GM19023 (cell line): Measurements from ENCODE around the gene ZNF292.
"Not testable (repeated sequence)": the region's sequence is repeated elsewhere in the genome, so short reads cannot be mapped to it uniquely, and the experiment has no call there.

ENCODE experiments used
- ATAC-seq: cut with Tn5 transposase; IDR thresholded peaks from one replicate; pipeline ENCODE4 v1.9.1; 2021; ENCODE audit warnings: mild to moderate bottlenecking, moderate library complexity; ENCODE audit not compliant: unreplicated experiment

ZNF292 gene

GRCh38 chr6:87154993-87155841 lies at the start of gene ZNF292:
Gene ZNF292 (plus strand): TSS chr6:87155565. CDS start chr6:87155592, 27 bp downstream.
- ATAC-seq = peak; percentile 73

- ATAC-seq = no peak
These were observed 49.5 kb upstream of the ZNF292 start for GRCh38 chr6:87105823-87106222.

DNA sequence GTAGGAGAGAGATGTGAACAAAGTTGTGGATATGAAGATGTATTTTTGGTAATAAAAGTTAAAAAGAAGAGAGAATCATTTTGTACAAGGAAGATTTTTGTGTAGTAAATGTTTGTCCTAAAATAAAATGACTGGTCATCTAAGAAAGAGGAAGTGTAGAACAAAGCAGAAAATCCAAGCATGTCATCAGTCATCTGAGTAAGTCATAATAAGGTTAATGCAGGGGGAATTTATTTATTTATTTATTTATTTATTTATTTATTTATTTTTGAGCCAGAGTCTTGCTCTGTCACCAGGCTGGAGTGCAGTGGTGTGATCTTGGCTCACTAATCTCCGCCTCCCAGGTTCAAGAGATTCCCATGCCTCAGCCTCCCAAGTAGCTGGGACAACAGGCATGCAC lies 44.7 kb upstream of the ZNF292 start:
- no peak for ATAC-seq

DNA sequence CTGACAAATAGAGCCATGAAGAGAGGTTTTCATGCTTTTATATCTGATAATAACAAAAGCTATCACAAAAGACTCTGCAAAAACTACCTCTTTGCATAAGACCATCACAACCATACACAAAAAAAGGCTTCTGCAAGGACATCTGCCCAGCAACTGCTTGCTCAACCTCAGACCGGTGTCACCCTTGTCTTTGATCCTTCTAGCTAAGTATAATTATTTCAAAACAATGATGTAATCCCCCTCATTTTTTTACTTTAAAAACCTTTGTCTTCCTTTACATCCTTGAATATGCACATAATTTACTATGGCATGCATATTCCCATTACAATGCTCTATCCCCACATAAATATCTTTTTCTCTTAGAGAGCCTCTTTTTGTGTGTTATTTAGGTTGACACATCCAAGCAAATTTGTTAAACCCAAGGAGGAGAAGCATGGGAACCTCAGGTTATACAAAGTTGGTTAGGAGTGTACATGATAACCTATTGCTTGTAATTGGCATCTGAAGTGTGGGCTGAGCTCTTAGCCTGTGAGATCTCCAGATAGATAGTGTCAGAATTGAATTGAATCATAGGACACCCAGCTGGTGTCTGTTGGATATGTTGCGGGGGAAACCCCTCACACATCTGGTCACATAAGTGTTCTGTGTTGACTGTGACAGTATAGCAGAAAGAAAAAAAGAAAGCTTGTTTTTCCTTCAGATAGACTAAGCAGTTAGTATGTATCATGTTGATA lies 39.8 kb upstream of the ZNF292 start:
- ATAC-seq = peak; percentile 97

DNA sequence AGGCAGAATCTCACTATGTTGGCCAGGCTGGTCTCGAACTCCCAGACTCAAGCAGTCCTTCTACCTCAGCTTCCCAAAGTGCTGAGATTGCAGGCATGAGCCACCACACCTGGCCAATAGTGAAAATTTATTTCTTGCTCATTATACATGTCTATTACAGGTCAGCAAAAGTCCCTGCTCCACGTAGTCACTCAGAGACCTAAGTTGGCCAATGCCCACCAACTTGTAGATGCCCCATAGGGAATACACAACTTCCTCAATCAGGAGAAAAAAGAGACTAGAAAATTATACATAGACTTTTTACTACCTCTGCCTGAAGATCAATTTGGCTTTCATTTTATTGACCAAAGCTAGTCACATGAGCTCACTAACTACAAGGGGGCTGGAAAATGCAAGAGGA lies 38.4 kb upstream of the ZNF292 start:
- ATAC-seq = no peak

DNA sequence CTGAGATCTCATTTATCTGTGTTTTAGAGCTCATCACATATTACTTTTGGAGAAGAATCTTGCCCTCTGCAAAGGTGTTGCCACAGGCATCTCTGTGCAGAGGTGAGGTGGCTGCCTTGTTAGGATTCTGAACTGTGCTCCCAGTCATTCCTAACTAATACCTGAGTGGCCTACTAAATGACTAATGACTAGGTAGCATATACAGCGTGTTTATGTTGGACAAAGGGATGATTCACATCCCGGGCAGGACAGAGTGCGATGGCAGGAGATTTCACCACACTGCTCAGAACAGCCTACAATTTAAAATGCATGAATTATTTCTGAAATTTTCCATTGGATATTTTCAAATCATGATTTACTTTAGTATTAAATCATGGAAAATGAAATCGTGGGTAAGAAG lies 37.3 kb upstream of the ZNF292 start:
- no peak for ATAC-seq

DNA sequence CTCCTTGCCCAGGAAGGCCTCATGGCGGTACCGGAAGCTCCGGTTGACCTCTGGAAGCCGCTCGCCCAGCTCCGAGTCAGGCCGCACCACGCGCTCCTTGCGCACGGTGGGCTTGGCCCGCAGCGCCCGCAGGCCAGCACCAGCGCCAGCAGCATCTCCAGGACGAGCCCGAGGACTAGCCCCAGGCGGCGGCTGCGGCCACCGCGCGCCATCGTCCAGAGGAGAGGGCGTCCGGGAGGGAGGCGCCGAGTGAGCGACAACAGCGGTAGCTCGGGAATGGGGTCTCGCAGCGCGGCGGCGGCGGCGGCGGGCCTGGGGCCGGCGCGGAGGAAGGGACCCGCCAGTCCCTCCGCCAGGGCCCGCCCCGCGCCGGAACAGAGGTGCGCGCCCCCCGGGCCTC lies 32.9 kb upstream of the ZNF292 start:
- ATAC-seq = no peak

- ATAC-seq = no peak
These were observed 31.3 kb upstream of the ZNF292 start for GRCh38 chr6:87124074-87124473.

- ATAC-seq = no peak
These were observed 28.9 kb upstream of the ZNF292 start for GRCh38 chr6:87126501-87126900.

DNA sequence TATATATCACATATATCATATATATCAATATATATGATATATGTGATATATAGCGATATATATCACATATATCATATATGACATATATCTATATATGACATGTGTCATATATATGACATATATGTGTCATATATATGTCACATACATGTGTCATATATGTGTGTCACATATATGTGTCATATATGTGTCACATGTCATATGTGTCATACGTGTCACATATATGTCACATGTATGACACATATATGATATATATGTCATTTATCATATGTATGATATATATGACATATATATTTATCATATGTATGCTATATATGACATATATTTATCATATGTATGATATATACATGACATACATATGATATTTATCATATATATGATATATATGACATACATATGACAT lies 27.6 kb upstream of the ZNF292 start:
- no peak for ATAC-seq

GRCh38 chr6:87136963-87137362 lies 18.4 kb upstream of the ZNF292 start:
- no peak for ATAC-seq

DNA sequence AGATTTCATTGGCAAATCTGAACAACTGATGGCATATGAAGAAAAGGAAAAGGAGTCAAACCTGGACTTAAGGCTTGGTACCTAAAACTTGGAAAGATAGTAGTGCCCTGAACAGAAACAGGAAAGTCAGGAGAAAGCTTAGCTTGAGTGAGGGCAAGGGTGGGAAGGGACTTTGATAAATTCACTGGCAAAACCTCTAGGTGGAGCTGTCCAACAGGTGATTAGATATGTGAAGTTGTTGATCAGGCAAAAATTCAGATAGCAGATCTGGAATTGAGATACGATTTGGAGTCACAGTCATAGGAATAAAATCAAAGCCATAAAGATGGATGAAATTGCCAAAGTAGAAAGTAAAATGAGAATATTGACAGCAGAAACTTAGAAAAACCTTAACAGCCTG lies 16.1 kb upstream of the ZNF292 start:
- ATAC-seq = no peak

- not testable (repeated sequence) for ATAC-seq
These were observed 15.4 kb upstream of the ZNF292 start for GRCh38 chr6:87139927-87140326.

DNA sequence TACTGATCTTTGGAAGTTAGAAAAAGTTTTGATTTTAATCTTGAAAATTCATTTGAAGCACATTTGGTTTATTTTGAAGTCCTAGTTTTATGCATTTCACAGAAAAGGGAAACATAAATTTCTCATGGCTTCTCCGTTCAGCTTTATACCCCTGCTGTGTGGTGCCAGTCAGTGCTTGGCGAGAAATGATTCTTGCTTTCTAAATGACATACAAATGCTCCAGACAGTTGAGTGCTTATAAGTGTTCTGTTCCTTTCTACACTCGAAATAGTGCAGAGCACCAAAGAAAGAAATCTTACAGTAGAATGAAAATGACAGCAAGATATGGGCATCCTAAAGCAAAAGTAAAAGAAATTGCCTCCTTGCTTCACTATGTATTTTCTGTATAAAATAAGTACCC lies 9.0 kb upstream of the ZNF292 start:
- ATAC-seq = peak; percentile 54

GRCh38 chr6:87150406-87150805 lies 5.0 kb upstream of the ZNF292 start:
- ATAC-seq = no peak

DNA sequence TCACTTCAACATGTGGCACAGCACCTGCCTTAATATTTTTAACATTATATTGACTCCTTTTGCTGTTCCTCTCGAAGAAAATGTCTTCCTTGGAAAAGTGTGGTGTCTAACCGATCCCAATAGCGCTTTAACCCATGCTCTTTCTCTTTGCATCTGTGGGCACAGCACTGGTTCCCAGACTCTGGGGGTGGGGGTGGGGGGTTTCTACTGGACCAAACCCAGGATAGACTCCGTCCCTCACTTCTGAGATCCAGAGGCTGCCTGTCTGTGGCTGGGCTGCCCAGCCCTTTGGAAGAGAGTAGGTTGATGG lies 3.9 kb upstream of the ZNF292 start:
- no peak for ATAC-seq

DNA sequence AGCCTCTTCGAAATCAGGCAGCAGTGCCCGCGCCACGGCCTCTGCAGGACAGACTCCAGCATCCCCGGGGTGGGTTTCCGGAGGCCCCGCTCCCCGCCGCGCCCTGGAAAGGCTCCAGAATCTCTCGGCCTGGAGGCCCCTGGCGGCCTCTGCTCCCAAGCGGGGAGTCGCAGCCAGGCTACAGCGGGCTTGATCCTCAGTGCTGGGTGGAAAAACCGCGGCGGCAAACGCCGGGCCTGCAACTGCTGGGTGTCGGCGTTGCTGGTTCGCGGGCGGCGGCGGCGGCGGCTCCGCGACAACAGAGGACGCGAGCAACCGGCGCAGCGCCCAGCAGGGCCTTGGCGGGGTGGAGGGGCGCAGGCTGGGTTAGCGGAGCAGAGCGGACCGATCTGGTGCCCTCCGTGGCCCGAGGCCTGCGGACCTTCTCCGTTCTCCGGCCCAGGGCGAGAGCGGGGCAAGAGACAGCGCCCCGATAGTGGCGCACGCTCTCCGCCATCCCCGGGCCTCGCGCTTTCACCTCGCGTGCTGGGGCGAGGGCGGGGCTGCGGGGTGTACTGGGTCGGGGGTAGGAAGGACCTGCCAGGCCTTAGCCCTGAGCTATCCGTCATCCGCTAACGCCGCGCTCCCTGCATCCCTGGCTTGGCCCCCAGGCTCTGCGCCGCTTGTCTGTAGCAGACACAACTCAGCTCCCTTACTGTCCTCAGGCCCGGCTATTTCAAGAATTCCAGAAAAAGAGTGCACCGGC lies 3.4 kb upstream of the ZNF292 start:
- peak; percentile 30 for ATAC-seq

- no peak for ATAC-seq
These were observed 2.8 kb upstream of the ZNF292 start for GRCh38 chr6:87152526-87152955.

- ATAC-seq = no peak
These were observed 748 bp upstream of the ZNF292 start for GRCh38 chr6:87154641-87154992.

GRCh38 chr6:87155842-87156815 lies 764 bp downstream of the ZNF292 start:
- peak; percentile 1 for ATAC-seq

GRCh38 chr6:87157596-87157995 lies 2.2 kb downstream of the ZNF292 start:
- ATAC-seq = not testable (repeated sequence)
